ENCODE data around the gene TRRAP. TPM values are rescaled to one million over a fixed set of nuclear protein-coding genes. Genes with fewer than 3 reads are reported as not detected.

The TRRAP gene
- total RNA-seq (11.3 TPM), polyA plus RNA-seq (15.1 TPM)
- long read RNA-seq, donor 1, result 0 reads
- long read RNA-seq, donor 2, result 0 reads
- long read RNA-seq, donor 3, partial matches to known transcripts, result 16 of 16 reads
- long read RNA-seq, donor 3, other reads (novel, unspliced or antisense), result 0 of 16 reads
- long read RNA-seq, donor 4, result 0 reads
- long read RNA-seq, donor 5, partial matches to known transcripts, result 14 of 14 reads
- long read RNA-seq, donor 5, other reads (novel, unspliced or antisense), result 0 of 14 reads
- long read RNA-seq, donor 6, partial matches to known transcripts, result 15 of 15 reads
- long read RNA-seq, donor 6, other reads (novel, unspliced or antisense), result 0 of 15 reads
- long read RNA-seq, donor 7, result 0 reads
- long read RNA-seq, donor 8, partial matches to known transcripts, result 5 of 5 reads
- long read RNA-seq, donor 8, other reads (novel, unspliced or antisense), result 0 of 5 reads
- long read RNA-seq, donor 9, partial matches to known transcripts, result 6 of 6 reads
- long read RNA-seq, donor 9, other reads (novel, unspliced or antisense), result 0 of 6 reads
- long read RNA-seq, donor 10, result 0 reads

- peaks cover 22 to 26% of the 10 kb centered on the region in 2 donors for H3K36me3 ChIP-seq (ENCODE audit: control insufficient read depth in 2 of 2, insufficient read depth in 2 of 2, low read length in 1 of 2)
- H3K9me3 ChIP-seq (ENCODE audit: control insufficient read depth in 2 of 2, insufficient read depth in 1 of 2, low read length in 1 of 2), result no peaks in the 10 kb centered on the region
- peak within 1 kb of the TSS; percentile 93 to 96 for H3K4me3 ChIP-seq (ENCODE audit: low read length in 2 of 2)
- no peaks in the 10 kb centered on the region for H3K27me3 ChIP-seq (ENCODE audit: control insufficient read depth in 2 of 2, insufficient read depth in 1 of 2, low read length in 1 of 2)
- under 1% methylated on average over 113 of the region's 113 CpGs for WGBS
- peak within 1 kb of the TSS; percentile 96 for H3K27ac ChIP-seq (ENCODE audit: low read depth in 1 of 2, low read length in 1 of 2)
- peaks cover 5 to 19% of the 10 kb centered on the region in 2 donors for H3K4me1 ChIP-seq (ENCODE audit: control insufficient read depth in 2 of 2, insufficient read depth in 2 of 2, low read length in 2 of 2)
- DNase-seq (ENCODE audit: low read depth in 6 of 9, low spot score in 9 of 9), result peak in 8 of 9 donors; percentile 54 to 84 (median 63)
Observed at GRCh38 chr7:98878365-98879197, at the start of gene TRRAP. TSS of gene TRRAP (plus strand) at chr7:98878532. CDS start at chr7:98881151, 2,619 bp downstream.

DNA sequence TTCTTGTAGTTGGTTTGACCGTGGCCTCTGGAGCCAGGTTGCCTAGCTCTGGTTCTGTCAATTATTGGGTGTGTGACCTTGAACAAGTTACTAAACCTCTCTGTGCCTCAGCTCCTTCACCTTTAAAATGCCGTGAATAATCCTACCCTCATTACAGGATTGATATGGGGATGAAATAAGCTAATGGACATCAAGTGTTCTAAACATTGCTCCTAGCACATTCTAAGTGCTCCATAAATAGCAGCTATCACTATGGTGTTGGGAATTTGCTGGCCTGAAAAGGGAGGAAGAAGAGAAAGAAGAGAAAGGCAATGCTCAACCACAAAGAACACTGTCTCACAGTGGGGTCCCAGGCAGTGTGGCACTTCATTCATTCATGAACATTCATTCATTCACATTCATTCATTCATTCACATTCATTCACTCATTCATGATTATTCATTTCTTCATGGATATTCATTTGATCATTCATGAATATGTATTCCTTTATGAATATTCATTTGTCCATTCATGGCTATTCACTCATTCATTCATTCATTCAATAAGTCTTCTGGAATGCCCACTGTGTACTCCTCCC lies 47.3 kb upstream of the TRRAP start:
- H3K27me3 ChIP-seq (ENCODE audit: control insufficient read depth in 2 of 2, insufficient read depth in 1 of 2, low read length in 1 of 2), result peaks cover 0 to 3% of the 10 kb centered on the region in 2 donors
- H3K4me1 ChIP-seq (ENCODE audit: control insufficient read depth in 2 of 2, insufficient read depth in 2 of 2, low read length in 2 of 2), result no peaks in the 10 kb centered on the region
- no peaks in the 10 kb centered on the region for H3K9me3 ChIP-seq (ENCODE audit: control insufficient read depth in 2 of 2, insufficient read depth in 1 of 2, low read length in 1 of 2)
- no peak for DNase-seq (ENCODE audit: low read depth in 6 of 9, low spot score in 9 of 9)
- H3K36me3 ChIP-seq (ENCODE audit: control insufficient read depth in 2 of 2, insufficient read depth in 2 of 2, low read length in 1 of 2), result no peaks in the 10 kb centered on the region
- no peak overlapping the region for H3K4me3 ChIP-seq (ENCODE audit: low read length in 2 of 2)
- 90% methylated on average over 2 of the region's 2 CpGs for WGBS
- H3K27ac ChIP-seq (ENCODE audit: low read depth in 1 of 2, low read length in 1 of 2), result no peak overlapping the region

DNA sequence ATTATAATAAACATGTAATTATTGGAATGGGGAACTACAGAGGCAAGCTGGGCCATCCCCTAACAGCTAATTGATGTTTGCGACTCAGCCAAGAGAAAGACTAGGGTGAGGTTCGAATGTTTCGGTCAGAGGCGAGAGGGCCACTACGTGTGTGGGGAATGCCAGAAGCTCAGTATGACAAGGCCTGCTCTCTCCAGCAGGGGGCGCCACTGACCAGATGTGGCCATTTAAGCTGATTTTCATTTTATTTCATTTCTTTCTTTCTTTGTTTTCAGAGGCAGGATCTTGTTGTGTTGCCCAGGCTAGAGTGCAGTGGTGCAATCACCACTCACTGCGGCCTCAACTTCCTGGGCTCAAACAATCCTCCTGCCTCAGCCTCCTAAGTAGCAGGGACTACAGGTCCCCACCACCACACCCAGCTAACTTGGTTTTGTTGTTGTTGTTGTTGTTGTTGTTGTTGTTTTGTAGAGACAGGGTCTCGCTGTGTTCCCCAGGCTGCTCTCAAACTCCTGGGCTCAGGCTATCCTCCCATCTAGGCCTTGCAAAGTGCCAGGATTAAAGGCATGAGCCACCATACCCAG lies 46.6 kb upstream of the TRRAP start:
- Histone ChIP-seq H3K4me3 (ENCODE audit: low read length in 2 of 2) (no peak overlapping the region), H3K36me3 (ENCODE audit: control insufficient read depth in 2 of 2, insufficient read depth in 2 of 2, low read length in 1 of 2) (no peaks in the 10 kb centered on the region), H3K9me3 (ENCODE audit: control insufficient read depth in 2 of 2, insufficient read depth in 1 of 2, low read length in 1 of 2) (no peaks in the 10 kb centered on the region), H3K27ac (ENCODE audit: low read depth in 1 of 2, low read length in 1 of 2) (no peak overlapping the region), H3K4me1 (ENCODE audit: control insufficient read depth in 2 of 2, insufficient read depth in 2 of 2, low read length in 2 of 2) (no peaks in the 10 kb centered on the region), H3K27me3 (ENCODE audit: control insufficient read depth in 2 of 2, insufficient read depth in 1 of 2, low read length in 1 of 2) (peaks cover 0 to under 1% of the 10 kb centered on the region in 2 donors)
- DNase-seq (ENCODE audit: low read depth in 6 of 9, low spot score in 9 of 9), result peak in 1 of 9 donors; percentile 12
- 81% methylated on average over 8 of the region's 8 CpGs for WGBS

- Histone ChIP-seq H3K27ac (ENCODE audit: low read depth in 1 of 2, low read length in 1 of 2) (no peak overlapping the region), H3K4me3 (ENCODE audit: low read length in 2 of 2) (no peak overlapping the region), H3K36me3 (ENCODE audit: control insufficient read depth in 2 of 2, insufficient read depth in 2 of 2, low read length in 1 of 2) (no peaks in the 10 kb centered on the region), H3K27me3 (ENCODE audit: control insufficient read depth in 2 of 2, insufficient read depth in 1 of 2, low read length in 1 of 2) (no peaks in the 10 kb centered on the region), H3K9me3 (ENCODE audit: control insufficient read depth in 2 of 2, insufficient read depth in 1 of 2, low read length in 1 of 2) (no peaks in the 10 kb centered on the region), H3K4me1 (ENCODE audit: control insufficient read depth in 2 of 2, insufficient read depth in 2 of 2, low read length in 2 of 2) (no peaks in the 10 kb centered on the region)
- WGBS, result 97% methylated on average over 2 of the region's 2 CpGs
- DNase-seq (ENCODE audit: low read depth in 6 of 9, low spot score in 9 of 9), result no peak
Observed at GRCh38 chr7:98833022-98833421, 45.3 kb upstream of the TRRAP start.

DNA sequence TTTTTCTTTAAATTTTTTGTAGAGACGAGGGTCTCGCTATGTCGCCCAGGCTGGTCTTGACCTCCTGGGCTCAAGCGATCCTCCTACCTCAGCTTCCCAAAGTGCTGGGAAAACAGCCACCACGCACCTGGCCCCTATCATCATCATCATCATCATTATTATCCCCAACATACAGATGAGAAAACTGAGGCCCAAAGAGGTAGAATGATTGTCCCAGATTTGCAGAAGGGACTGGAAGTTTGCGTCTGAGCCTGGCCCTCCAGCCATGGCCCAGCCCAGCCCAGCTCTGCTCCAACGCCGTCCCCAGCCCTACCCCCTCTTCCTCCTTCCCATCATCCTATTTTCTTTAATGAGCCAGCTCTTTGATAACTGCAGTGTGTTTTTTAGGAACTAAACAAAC lies 43.4 kb upstream of the TRRAP start:
- WGBS, result 78% methylated on average over 8 of the region's 8 CpGs
- no peaks in the 10 kb centered on the region for H3K27me3 ChIP-seq (ENCODE audit: control insufficient read depth in 2 of 2, insufficient read depth in 1 of 2, low read length in 1 of 2)
- no peaks in the 10 kb centered on the region for H3K4me1 ChIP-seq (ENCODE audit: control insufficient read depth in 2 of 2, insufficient read depth in 2 of 2, low read length in 2 of 2)
- H3K4me3 ChIP-seq (ENCODE audit: low read length in 2 of 2), result no peak overlapping the region
- no peak overlapping the region for H3K27ac ChIP-seq (ENCODE audit: low read depth in 1 of 2, low read length in 1 of 2)
- no peaks in the 10 kb centered on the region for H3K9me3 ChIP-seq (ENCODE audit: control insufficient read depth in 2 of 2, insufficient read depth in 1 of 2, low read length in 1 of 2)
- no peak for DNase-seq (ENCODE audit: low read depth in 6 of 9, low spot score in 9 of 9)
- no peaks in the 10 kb centered on the region for H3K36me3 ChIP-seq (ENCODE audit: control insufficient read depth in 2 of 2, insufficient read depth in 2 of 2, low read length in 1 of 2)

GRCh38 chr7:98836811-98837629 lies 41.3 kb upstream of the TRRAP start:
- no peak overlapping the region for H3K4me3 ChIP-seq (ENCODE audit: low read length in 2 of 2)
- no peaks in the 10 kb centered on the region for H3K36me3 ChIP-seq (ENCODE audit: control insufficient read depth in 2 of 2, insufficient read depth in 2 of 2, low read length in 1 of 2)
- 21% methylated on average over 10 of the region's 10 CpGs for WGBS
- H3K9me3 ChIP-seq (ENCODE audit: control insufficient read depth in 2 of 2, insufficient read depth in 1 of 2, low read length in 1 of 2), result peaks cover 0 to 3% of the 10 kb centered on the region in 2 donors
- H3K27ac ChIP-seq (ENCODE audit: low read depth in 1 of 2, low read length in 1 of 2), result no peak overlapping the region
- no peak for DNase-seq (ENCODE audit: low read depth in 6 of 9, low spot score in 9 of 9)
- H3K4me1 ChIP-seq (ENCODE audit: control insufficient read depth in 2 of 2, insufficient read depth in 2 of 2, low read length in 2 of 2), result no peaks in the 10 kb centered on the region
- H3K27me3 ChIP-seq (ENCODE audit: control insufficient read depth in 2 of 2, insufficient read depth in 1 of 2, low read length in 1 of 2), result peaks cover 0 to 3% of the 10 kb centered on the region in 2 donors

DNA sequence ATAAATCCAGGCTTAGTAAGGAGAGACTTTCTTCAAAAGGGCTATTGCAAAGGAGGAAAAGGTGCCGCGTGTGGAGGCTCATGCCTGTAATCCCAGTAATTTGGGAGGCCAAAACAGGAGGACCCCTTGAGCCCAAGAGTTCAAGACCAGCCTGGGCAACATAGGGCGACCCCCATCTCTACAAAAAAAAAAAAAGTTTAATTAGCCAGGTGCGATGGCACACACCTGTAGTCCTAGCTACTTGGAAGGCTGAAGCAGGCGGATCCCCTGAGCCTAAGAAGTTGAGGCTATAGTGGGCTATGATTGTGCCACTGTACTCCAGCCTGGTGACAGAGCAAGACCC lies 40.7 kb upstream of the TRRAP start:
- Histone ChIP-seq H3K4me1 (ENCODE audit: control insufficient read depth in 2 of 2, insufficient read depth in 2 of 2, low read length in 2 of 2) (no peaks in the 10 kb centered on the region), H3K9me3 (ENCODE audit: control insufficient read depth in 2 of 2, insufficient read depth in 1 of 2, low read length in 1 of 2) (peaks cover 0 to 3% of the 10 kb centered on the region in 2 donors), H3K36me3 (ENCODE audit: control insufficient read depth in 2 of 2, insufficient read depth in 2 of 2, low read length in 1 of 2) (no peaks in the 10 kb centered on the region), H3K27ac (ENCODE audit: low read depth in 1 of 2, low read length in 1 of 2) (no peak overlapping the region), H3K27me3 (ENCODE audit: control insufficient read depth in 2 of 2, insufficient read depth in 1 of 2, low read length in 1 of 2) (peaks cover 0 to 3% of the 10 kb centered on the region in 2 donors), H3K4me3 (ENCODE audit: low read length in 2 of 2) (no peak overlapping the region)
- DNase-seq (ENCODE audit: low read depth in 6 of 9, low spot score in 9 of 9), result no peak
- 71% methylated on average over 5 of the region's 5 CpGs for WGBS

GRCh38 chr7:98840096-98840495 lies 38.2 kb upstream of the TRRAP start:
- 82% methylated on average over 11 of the region's 11 CpGs for whole genome bisulfite sequencing
- H3K27me3 ChIP-seq (ENCODE audit: control insufficient read depth in 2 of 2, insufficient read depth in 1 of 2, low read length in 1 of 2), result peaks cover 0 to 5% of the 10 kb centered on the region in 2 donors

More at GRCh38 chr7:98840096-98840495, 38.2 kb upstream of the TRRAP start:
- H3K4me3 ChIP-seq (ENCODE audit: low read length in 2 of 2), result no peak overlapping the region
- H3K36me3 ChIP-seq (ENCODE audit: control insufficient read depth in 2 of 2, insufficient read depth in 2 of 2, low read length in 1 of 2), result no peaks in the 10 kb centered on the region
- H3K4me1 ChIP-seq (ENCODE audit: control insufficient read depth in 2 of 2, insufficient read depth in 2 of 2, low read length in 2 of 2), result no peaks in the 10 kb centered on the region
- peaks cover 0 to 3% of the 10 kb centered on the region in 2 donors for H3K9me3 ChIP-seq (ENCODE audit: control insufficient read depth in 2 of 2, insufficient read depth in 1 of 2, low read length in 1 of 2)
- DNase-seq (ENCODE audit: low read depth in 6 of 9, low spot score in 9 of 9), result no peak
- no peak overlapping the region for H3K27ac ChIP-seq (ENCODE audit: low read depth in 1 of 2, low read length in 1 of 2)
